ENCODE results near the gene SNX12. TPM values are rescaled to one million over a fixed set of nuclear protein-coding genes. Genes with fewer than 3 reads are reported as not detected.

SNX12 gene
- total RNA-seq, 1 donor from 2014 or later: 25.0 TPM

Small RNA genes within 50 kb of the gene (small RNA-seq; reads per million reads assigned to genes)
- gene CXorf65 (not detected), gene RNU1-56P (not detected)

Other genes with a start within 250 kb of the SNX12 start
- gene TEX11, start 159.6 kb downstream of the SNX12 start, total RNA-seq: not detected
- 1.7 TPM for gene SLC7A3, start 137.2 kb downstream of the SNX12 start, total RNA-seq
- gene FOXO4, start 27.5 kb upstream of the SNX12 start, total RNA-seq: 22.8 TPM
- not detected for gene CXorf65, start 38.4 kb upstream of the SNX12 start, total RNA-seq
- gene IL2RG, start 43.2 kb upstream of the SNX12 start, total RNA-seq: 4.2 TPM
- gene MED12, start 50.3 kb upstream of the SNX12 start, total RNA-seq: 39.3 TPM
- gene NLGN3, start 76.5 kb upstream of the SNX12 start, total RNA-seq: 1.7 TPM
- gene GJB1, start 154.9 kb upstream of the SNX12 start, total RNA-seq: not detected
- 27.0 TPM for gene ZMYM3, start 185.8 kb upstream of the SNX12 start, total RNA-seq
- 171 TPM for gene NONO, start 215.3 kb upstream of the SNX12 start, total RNA-seq
- 1.7 TPM for gene ITGB1BP2, start 233.4 kb upstream of the SNX12 start, total RNA-seq